ENCODE data around the gene EML5.

DNA sequence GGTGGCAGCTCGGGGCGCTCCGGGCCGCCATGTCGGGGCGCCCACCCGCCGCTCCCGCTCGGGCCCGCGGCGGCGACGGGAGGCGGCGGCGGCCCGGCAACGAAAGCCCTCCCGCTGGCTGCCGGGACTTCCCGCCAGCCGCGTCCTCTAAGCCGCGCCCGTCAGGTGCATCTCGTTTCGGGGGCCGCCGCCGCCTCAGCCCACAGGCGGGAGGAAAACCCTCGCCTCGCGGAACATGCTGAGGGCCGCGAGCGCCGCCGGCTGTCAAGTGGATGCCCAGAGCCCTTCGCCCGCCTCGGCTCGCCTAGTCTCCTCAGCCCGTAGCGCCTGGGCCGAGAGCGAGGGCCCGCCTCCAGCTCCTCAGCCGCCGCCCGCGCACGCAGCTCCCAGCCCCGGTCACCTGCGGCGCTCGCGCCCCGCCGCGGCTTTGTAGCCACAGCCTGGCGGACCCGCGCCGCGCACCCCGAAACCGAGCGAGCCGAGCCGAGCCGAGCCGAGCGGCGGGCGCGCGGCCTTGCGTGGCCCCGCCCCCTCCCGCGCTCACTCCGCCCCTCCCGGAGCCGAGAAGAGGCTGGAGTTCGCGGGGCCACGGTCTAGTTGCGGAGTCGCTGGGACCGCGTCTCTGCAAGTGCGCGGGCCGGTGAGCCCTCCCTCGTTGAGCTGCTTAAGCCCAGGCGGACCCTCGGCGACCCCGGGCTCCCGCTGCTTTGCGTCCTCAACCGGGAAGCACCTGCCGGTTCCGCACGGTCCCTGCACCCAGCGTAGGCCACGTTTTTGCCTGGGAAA lies at the start of gene EML5:
- TF ChIP-seq, protein P1, sequence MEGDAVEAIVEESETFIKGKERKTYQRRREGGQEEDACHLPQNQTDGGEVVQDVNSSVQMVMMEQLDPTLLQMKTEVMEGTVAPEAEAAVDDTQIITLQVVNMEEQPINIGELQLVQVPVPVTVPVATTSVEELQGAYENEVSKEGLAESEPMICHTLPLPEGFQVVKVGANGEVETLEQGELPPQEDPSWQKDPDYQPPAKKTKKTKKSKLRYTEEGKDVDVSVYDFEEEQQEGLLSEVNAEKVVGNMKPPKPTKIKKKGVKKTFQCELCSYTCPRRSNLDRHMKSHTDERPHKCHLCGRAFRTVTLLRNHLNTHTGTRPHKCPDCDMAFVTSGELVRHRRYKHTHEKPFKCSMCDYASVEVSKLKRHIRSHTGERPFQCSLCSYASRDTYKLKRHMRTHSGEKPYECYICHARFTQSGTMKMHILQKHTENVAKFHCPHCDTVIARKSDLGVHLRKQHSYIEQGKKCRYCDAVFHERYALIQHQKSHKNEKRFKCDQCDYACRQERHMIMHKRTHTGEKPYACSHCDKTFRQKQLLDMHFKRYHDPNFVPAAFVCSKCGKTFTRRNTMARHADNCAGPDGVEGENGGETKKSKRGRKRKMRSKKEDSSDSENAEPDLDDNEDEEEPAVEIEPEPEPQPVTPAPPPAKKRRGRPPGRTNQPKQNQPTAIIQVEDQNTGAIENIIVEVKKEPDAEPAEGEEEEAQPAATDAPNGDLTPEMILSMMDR (conservative IDR thresholded peaks at IDR 0.05 in 1 of 2, IDR thresholded peaks at IDR 0.05 in 1 of 2; ENCODE audit: low read depth in 1 of 2, low read length in 2 of 2) = peak in 1 of 2 donors; percentile 45
- no peak for TF ChIP-seq EZH2 (IDR thresholded peaks at IDR 0.05; ENCODE audit: low read length, missing control alignments)
